ENCODE results near the gene STK36. TPM values are rescaled to one million over a fixed set of nuclear protein-coding genes. Genes with fewer than 3 reads are reported as not detected.

Gene STK36
- total and polyA plus RNA-seq, 2 donors (not counting 3 experiments of a cell fraction or from before 2014, with no cell fraction given), result 40.9 to 65.2 TPM

- intact Hi-C loops (cut with micrococcal nuclease) (no loop called here), dilution Hi-C loops (cut with MboI; ENCODE audit: extremely low pct_ligation_motif_present, low sequenced_read_pairs) (no loop called here)
- no peak overlapping the region for H2AFZ ChIP-seq (ENCODE audit: low read depth, low read length)
- TF ChIP-seq MYC (IDR thresholded peaks at IDR 0.05; ENCODE audit: low read depth, low read length), result no peak
- no peak for TF ChIP-seq EZH2 (IDR thresholded peaks at IDR 0.05; ENCODE audit: borderline replicate concordance, low read depth, low read length, severe bottlenecking)
- TF ChIP-seq POLR2A (IDR thresholded peaks at IDR 0.05; ENCODE audit: low read depth, low read length), result no peak
- no peak for TF ChIP-seq MAX (IDR thresholded peaks at IDR 0.05; ENCODE audit: insufficient read depth, insufficient read length)
- TF ChIP-seq FOS (IDR thresholded peaks at IDR 0.05; ENCODE audit: borderline replicate concordance, insufficient read depth, low read length), result no peak
- TF ChIP-seq POLR2AphosphoS5 (IDR thresholded peaks at IDR 0.05; ENCODE audit: insufficient read depth, low read depth, low read length), result no peak
- TF ChIP-seq CTCF (IDR thresholded peaks at IDR 0.05; ENCODE audit: extremely low read depth in 1 of 2, insufficient read depth in 1 of 2, low read depth in 1 of 2, low read length in 2 of 2), result no peak
- no peak for TF ChIP-seq JUN (IDR thresholded peaks at IDR 0.05; ENCODE audit: borderline replicate concordance, insufficient read depth, insufficient read length, low read depth)
- TF ChIP-seq GATA2 (IDR thresholded peaks at IDR 0.05; ENCODE audit: insufficient read depth, insufficient read length, low read depth, low read length), result no peak
- POLR2A ChIA-PET, result no interaction called here
- FAIRE-seq (no peak), DNase-seq (ENCODE audit: low read depth, low spot score) (no peak)
- H3K9me1 ChIP-seq (replicated peaks; ENCODE audit: control insufficient read depth, extremely low read depth, insufficient read depth, low read length), result no peaks in the 10 kb centered on the region
- no peaks in the 10 kb centered on the region for H3K27me3 ChIP-seq (ENCODE audit: control insufficient read depth in 2 of 2, insufficient read depth in 2 of 2, low read length in 2 of 2)
- no peak overlapping the region for H3K9ac ChIP-seq (replicated peaks; ENCODE audit: extremely low read depth, insufficient read depth, low read length)
- H3K36me3 ChIP-seq (ENCODE audit: control insufficient read depth in 2 of 2, extremely low read depth in 1 of 2, insufficient read depth in 2 of 2, low read length in 2 of 2), result peaks cover 0 to 2% of the 10 kb centered on the region in 2 experiments
- no TSS peak for BruUV-seq (replicated peaks)
- no peak overlapping the region for H3K27ac ChIP-seq (ENCODE audit: insufficient read depth, low read depth, low read length)
- no peaks in the 10 kb centered on the region for H4K20me1 ChIP-seq (replicated peaks; ENCODE audit: control insufficient read depth, extremely low read depth, insufficient read depth, low read length)
- H3K9me3 ChIP-seq (replicated peaks; ENCODE audit: control insufficient read depth, insufficient read depth, low read length), result no peaks in the 10 kb centered on the region
- CTCF ChIA-PET, result interaction anchor here (1.4 to 3.4 kb wide), 8 partner anchors 10 to 155 kb away, joined by 3 to 38 read pairs (median 10); partner anchors contain the start of gene TTLL4
- peaks cover 7% of the 10 kb centered on the region for H3K4me1 ChIP-seq (ENCODE audit: control insufficient read depth, extremely low read depth, insufficient read depth, low read length)
- no peak overlapping the region for H3K4me2 ChIP-seq (ENCODE audit: insufficient read depth, low read length)
- H3K79me2 ChIP-seq (ENCODE audit: control insufficient read depth, insufficient read depth, low read length), result peaks cover 78% of the 10 kb centered on the region
- no peak overlapping the region for H3K4me3 ChIP-seq (replicated peaks in 1 of 3; ENCODE audit: insufficient read depth in 1 of 3, low read depth in 1 of 3, low read length in 3 of 3)
These were observed 49.6 kb downstream of the STK36 start for GRCh38 chr2:218721488-218721887.
